Mononuclear cell (primary cell): ENCODE data around the gene SNRPA. TPM values are rescaled to one million over a fixed set of nuclear protein-coding genes. Genes with fewer than 3 reads are reported as not detected.
"Not testable (repeated sequence)": the region's sequence is repeated elsewhere in the genome, so short reads cannot be mapped to it uniquely, and the experiment has no call there.

Experiments used
- H3K27me3 ChIP-seq: 2 replicates; pipeline ENCODE4 v1.6.0; 2011; ENCODE audit warnings: low read length, control low read depth; ENCODE audit not compliant: insufficient read depth
- H3K4me1 ChIP-seq: 2 replicates; pipeline ENCODE4 v1.5.1; 2011; ENCODE audit warnings: mild to moderate bottlenecking, low read length, control low read depth; ENCODE audit not compliant: insufficient read depth
- H3K4me3 ChIP-seq: 2 replicates; pipeline ENCODE4 v1.5.1; 2011; ENCODE audit warnings: mild to moderate bottlenecking, low read length, moderate library complexity
- H3K9me3 ChIP-seq: 2 replicates; pipeline ENCODE4 v1.5.1; 2011; ENCODE audit warnings: low read depth, mild to moderate bottlenecking, control low read depth, low read length
- total RNA-seq: library from RNA; depleted of rRNA; stranded (reverse); fragments of >200 nt; gene quantifications from one replicate; pipeline ENCODE4 v1.2.3, GENCODE V29; 2012

The SNRPA gene
- total RNA-seq, 1 donor, result 26.2 TPM

DNA sequence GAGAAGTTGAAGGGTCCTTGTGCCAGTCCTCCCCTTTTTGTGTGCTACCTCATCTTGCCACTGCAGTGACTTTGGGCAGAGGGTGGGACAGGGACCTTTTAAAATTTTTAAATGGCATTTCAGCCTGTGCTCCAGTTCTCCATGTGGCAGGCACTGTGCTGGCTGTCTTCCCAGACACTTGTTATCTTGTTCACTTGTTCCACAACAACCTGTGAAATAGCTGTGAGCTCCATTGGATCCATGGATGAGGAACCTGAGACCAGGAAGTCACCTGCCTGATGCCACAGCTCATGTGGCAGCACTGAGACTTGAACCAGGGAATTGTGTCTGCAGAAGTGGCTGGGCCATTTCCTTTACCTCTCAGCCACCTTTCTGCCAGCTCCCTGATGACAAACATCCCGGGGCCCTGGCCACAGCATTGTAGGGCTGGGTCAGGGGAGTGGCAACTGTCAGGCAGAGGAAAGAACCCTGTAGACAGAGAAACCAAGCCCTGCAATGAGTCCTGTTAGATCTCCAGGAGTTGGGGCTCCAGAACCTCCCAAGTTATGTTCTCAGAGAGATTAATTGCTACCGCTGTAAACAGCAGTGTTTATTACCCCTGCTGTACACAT is 54.4 kb downstream of the SNRPA start:
- Histone ChIP-seq H3K4me1 (peaks cover 88% of the 10 kb centered on the region), H3K4me3 (no peak overlapping the region), H3K9me3 (no peaks in the 10 kb centered on the region), H3K27me3 (no peaks in the 10 kb centered on the region)

- Histone ChIP-seq H3K9me3 (no peaks in the 10 kb centered on the region), H3K4me1 (peaks cover 84% of the 10 kb centered on the region), H3K4me3 (no peak overlapping the region), H3K27me3 (no peaks in the 10 kb centered on the region)
Measured at GRCh38 chr19:40806423-40807146, 55.6 kb downstream of the SNRPA start.

GRCh38 chr19:40807147-40808020 is 56.4 kb downstream of the SNRPA start:
- H3K27me3 ChIP-seq, result no peaks in the 10 kb centered on the region
- H3K4me3 ChIP-seq, result no peak overlapping the region
- no peaks in the 10 kb centered on the region for H3K9me3 ChIP-seq
- H3K4me1 ChIP-seq, result peaks cover 84% of the 10 kb centered on the region

DNA sequence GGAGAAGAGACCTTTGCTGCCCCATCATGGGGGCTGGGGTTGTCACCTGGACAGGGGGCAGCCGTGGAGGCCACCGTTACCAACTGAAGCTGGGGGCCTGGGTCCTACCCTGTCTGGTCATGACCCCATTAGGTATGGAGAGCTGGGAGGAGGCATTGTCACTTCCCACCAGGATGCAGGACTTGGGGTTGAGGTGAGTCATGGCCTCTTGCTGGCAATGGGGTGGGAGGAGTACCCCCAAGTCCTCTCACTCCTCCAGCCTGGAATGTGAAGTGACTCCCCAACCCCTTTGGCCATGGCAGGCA is 57.0 kb downstream of the SNRPA start:
- Histone ChIP-seq H3K4me3 (no peak overlapping the region), H3K9me3 (no peaks in the 10 kb centered on the region), H3K27me3 (no peaks in the 10 kb centered on the region), H3K4me1 (peaks cover 80% of the 10 kb centered on the region)

DNA sequence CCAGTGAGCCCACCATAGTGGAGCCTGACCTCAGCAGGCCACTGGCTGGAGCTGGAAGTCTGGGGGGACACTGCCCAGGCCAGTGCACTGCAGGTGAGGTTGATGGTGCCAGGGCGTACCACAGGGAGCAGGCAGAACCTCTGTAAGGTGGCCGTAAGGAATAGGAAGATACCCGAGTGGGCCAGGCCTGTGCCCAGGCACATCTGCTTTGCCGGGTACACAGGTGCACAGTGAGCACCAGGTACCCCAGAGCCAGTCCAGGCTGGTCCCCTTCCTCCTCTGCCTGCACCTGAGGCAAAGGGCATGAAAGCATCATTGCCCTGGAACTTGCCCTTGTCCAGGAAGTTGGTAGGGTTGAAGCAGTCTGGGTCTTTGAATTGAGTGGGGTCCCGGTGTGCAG is 57.5 kb downstream of the SNRPA start:
- no peak overlapping the region for H3K4me3 ChIP-seq
- H3K27me3 ChIP-seq, result no peaks in the 10 kb centered on the region
- peaks cover 75% of the 10 kb centered on the region for H3K4me1 ChIP-seq
- H3K9me3 ChIP-seq, result no peaks in the 10 kb centered on the region

DNA sequence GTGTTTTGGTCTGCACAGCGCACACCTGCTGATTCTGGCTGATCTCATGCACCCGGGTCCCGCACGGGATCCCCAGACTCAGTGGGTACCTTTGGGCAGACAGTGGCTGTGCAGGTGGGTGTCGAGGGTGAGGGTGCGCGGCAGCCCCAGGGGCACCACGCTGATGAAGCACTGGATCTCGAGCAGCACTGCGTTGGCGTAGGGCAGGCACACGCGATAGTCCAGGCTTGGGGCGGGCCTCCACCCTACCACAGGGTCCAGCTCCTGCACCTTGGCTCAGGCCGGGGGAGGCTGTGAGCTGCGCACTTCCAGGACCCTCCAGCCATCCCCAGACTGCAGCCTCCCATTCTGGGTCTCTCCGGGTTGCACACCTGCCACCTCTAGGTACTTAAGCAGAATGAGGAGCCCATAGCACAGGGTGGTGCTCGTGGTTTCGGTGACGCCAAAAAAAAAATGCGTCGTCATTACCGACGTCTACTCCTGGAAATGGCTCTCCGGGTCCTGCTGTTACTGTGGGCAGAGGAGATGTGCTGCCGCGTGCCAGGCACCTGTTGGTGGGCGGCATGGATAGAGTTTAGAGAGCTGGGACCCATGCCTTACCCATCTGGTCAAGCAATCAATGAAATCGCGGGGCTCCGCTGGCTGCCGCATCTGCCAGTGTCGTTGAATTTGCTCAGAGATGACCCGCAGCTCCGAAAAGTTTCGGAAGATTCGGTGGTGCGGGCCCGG is 58.5 kb downstream of the SNRPA start:
- Histone ChIP-seq H3K4me1 (peaks cover 65% of the 10 kb centered on the region), H3K27me3 (no peaks in the 10 kb centered on the region), H3K9me3 (no peaks in the 10 kb centered on the region), H3K4me3 (no peak overlapping the region)

- H3K4me1 ChIP-seq, result peaks cover 58% of the 10 kb centered on the region
Measured at GRCh38 chr19:40810160-40810559, 59.2 kb downstream of the SNRPA start.

DNA sequence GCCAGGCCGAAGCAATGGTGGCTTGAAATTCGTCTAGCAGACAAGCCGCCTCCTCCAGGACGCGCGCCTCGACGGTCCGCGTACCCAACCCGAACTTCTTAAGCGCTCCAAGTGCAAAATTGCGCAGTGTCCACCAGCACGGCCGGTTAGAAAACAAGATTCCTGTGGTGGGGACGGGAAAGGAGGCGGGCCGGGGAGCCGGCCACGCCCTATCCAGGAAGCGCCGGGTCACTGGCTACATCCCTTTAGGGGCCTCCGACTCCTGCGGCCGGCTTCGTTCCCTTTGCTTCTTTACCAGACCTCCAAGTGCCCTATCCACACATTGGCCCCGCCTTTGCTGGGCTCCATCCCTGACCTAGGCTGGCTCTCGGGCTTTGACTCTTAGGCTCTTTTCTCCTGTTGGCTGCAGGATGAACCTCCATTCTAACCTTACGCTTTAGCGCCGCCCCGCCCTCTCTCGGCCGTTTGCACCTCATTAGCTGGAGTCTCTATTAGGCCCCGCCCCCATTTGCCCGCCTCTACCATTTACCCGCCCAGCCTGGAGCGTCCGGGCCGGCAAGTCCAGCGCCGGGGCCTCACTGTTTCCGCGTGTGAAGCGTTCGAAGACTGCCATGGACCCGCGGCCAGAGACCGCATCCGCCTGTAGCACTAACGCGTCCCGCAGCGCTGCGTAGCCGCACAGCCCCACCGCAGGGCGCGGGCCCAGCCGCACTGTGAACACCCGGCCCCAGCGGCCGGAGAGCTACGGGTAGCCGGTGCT is 59.8 kb downstream of the SNRPA start:
- not testable (repeated sequence) for H3K9me3 ChIP-seq
- peak overlapping the region; percentile 41 for H3K4me3 ChIP-seq
- H3K4me1 ChIP-seq, result peaks cover 51% of the 10 kb centered on the region

More at GRCh38 chr19:40810160-40810559, 59.2 kb downstream of the SNRPA start:
- no peaks in the 10 kb centered on the region for H3K9me3 ChIP-seq
- no peak overlapping the region for H3K4me3 ChIP-seq
- no peaks in the 10 kb centered on the region for H3K27me3 ChIP-seq

DNA sequence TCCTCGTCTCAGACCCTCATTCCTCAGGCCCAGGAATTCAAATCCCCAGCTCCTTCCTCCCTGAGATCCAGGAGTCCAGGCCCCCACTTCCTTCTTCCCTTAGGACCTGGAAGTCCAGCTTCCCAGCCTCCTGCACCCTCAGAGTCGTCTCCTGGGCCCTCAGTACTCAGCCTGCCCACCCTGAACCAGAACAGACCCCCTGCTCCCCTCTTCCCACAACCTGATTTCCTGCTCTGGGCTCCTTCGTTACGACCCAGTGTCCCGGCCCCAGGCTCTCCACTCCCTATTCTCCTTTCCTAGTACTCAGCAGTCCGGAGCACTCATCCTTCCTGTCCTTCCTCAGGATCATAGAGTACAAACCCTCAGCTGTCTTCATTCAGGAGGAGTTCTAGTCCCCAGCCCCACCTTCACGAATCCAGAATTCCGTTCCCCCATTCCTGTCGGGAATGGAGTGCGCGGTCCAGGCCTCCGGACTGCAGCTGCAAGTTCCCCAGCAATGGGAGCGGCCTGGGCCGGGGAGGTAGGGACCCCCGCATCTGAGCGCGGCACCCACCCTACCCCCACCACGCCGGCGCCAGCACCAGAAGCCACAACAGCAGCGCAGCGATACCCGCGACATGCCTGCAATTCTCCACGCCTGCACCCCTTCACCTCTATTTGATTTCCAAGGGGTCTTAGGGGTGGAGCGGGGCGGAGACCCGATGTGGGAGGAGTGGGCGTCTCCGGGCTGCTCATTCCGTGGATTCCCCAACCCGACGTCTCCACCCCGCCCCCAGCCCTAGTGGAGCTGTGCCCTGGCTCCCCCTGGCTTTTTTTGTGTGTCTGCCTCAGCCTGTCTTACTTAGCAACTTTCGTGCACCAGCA is 60.7 kb downstream of the SNRPA start:
- Histone ChIP-seq H3K4me1 (peaks cover 43% of the 10 kb centered on the region), H3K9me3 (no peaks in the 10 kb centered on the region), H3K27me3 (no peaks in the 10 kb centered on the region), H3K4me3 (peak overlapping the region; percentile 41)

More for the DNA sequence above, 59.8 kb downstream of the SNRPA start:
- H3K27me3 ChIP-seq, result not testable (repeated sequence)

GRCh38 chr19:40812571-40812970 is 61.6 kb downstream of the SNRPA start:
- H3K4me3 ChIP-seq, H3K27me3 ChIP-seq, H3K9me3 ChIP-seq: not testable (repeated sequence)
- H3K4me1 ChIP-seq, result peaks cover 34% of the 10 kb centered on the region

GRCh38 chr19:40813182-40813581 is 62.2 kb downstream of the SNRPA start:
- no peaks in the 10 kb centered on the region for H3K27me3 ChIP-seq

More at GRCh38 chr19:40813182-40813581, 62.2 kb downstream of the SNRPA start:
- Histone ChIP-seq H3K4me3 (no peak overlapping the region), H3K4me1 (peaks cover 35% of the 10 kb centered on the region), H3K9me3 (no peaks in the 10 kb centered on the region)
